OCI-LY1 (cell line): ENCODE data around the gene RBM47.

Experiments
- EZH2 ChIP-seq: fragments of 200-600 bp; sonication (generic), shearing (Covaris generic); IDR thresholded peaks from 2 replicates; pipeline ENCODE4 v1.8.0; 2017; ENCODE audit warnings: borderline replicate concordance, mixed run types, mild to moderate bottlenecking, antibody characterized with exemption, low read length, moderate library complexity, mixed read lengths
- TF ChIP-seq, protein P1 (sequence below): fragments of 200-600 bp; sonication (generic), shearing (Covaris generic); IDR thresholded peaks from 2 replicates; pipeline ENCODE4 v1.5.1; 2017; ENCODE audit warnings: mild to moderate bottlenecking, antibody characterized with exemption, low read length, moderate library complexity, mixed read lengths

GRCh38 chr4:40395908-40396793 lies 233.5 kb downstream of the RBM47 start:
- TF ChIP-seq, protein P1, sequence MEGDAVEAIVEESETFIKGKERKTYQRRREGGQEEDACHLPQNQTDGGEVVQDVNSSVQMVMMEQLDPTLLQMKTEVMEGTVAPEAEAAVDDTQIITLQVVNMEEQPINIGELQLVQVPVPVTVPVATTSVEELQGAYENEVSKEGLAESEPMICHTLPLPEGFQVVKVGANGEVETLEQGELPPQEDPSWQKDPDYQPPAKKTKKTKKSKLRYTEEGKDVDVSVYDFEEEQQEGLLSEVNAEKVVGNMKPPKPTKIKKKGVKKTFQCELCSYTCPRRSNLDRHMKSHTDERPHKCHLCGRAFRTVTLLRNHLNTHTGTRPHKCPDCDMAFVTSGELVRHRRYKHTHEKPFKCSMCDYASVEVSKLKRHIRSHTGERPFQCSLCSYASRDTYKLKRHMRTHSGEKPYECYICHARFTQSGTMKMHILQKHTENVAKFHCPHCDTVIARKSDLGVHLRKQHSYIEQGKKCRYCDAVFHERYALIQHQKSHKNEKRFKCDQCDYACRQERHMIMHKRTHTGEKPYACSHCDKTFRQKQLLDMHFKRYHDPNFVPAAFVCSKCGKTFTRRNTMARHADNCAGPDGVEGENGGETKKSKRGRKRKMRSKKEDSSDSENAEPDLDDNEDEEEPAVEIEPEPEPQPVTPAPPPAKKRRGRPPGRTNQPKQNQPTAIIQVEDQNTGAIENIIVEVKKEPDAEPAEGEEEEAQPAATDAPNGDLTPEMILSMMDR = no peak
- TF ChIP-seq EZH2 = no peak
